ENCODE results near the gene NID2.

- TF ChIP-seq POLR2AphosphoS5 (IDR thresholded peaks at IDR 0.05) (no peak), CTCF (IDR thresholded peaks at IDR 0.05 in 8 of 11, conservative IDR thresholded peaks at IDR 0.05 in 3 of 11) (no peak), POLR2A (IDR thresholded peaks at IDR 0.05) (no peak)
Observed at GRCh38 chr14:51981218-51981854, 87.5 kb downstream of the NID2 start.

Measured in spleen (tissue), 7 donors.